HG03575 (cell line): Measurements from ENCODE around the gene MBL2.

Experiments used
- ATAC-seq: cut with Tn5 transposase; IDR thresholded peaks from one replicate; pipeline ENCODE4 v1.9.1; 2021; ENCODE audit not compliant: unreplicated experiment, insufficient number of reproducible peaks, low FRiP score; ENCODE audit errors: extremely low read depth

Gene MBL2

DNA sequence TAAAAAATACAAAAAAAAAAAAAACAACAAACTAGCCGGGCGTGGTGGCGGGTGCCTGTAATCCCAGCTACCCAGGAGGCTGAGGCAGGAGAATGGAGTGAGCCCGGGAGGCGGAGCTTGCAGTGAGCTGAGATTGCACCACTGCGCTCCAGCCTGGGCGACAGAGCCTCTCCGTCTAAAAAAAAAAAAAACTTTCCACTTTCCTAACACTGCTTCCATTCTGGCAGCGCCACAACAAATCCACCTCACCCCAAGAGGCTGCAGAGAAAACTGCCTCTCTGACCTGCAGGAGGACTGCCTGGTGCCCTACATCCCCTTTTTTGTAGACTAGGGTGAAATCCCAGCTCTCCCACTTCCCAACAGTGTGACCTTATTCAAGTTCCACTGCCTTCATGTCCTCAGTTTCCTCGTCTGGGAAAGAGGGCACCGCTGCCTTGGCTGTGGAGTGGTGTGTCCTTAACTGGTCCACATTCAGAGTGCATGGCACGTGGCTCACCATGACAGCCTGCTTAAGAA, 2.6 kb upstream of the MBL2 start:
- no peak for ATAC-seq

DNA sequence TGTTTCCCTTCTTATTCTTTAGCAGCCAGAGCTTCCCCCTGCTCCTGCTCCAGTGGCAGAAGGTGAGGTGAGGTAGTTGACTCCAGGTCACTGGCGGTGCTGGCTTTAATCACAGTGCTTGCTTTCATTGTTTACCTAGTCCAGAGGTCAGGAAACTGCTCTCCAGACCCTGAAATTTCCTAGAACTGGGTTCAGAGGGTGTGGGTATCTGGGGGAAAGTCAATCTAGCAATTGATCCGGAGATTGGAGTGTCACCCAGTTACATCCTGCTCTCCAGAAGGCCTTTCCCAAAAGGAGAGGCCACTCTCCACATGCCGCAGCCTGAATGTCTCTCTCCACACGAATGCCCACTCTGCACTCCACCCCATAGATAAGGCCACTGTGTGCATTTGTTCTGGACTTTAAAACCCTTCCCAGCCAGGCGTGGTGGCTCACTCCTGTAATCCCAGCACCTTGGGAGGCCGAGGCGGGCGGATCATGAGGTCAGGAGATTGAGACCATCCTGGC, 2.1 kb upstream of the MBL2 start:
- no peak for ATAC-seq

- no peak for ATAC-seq
These were observed 1.6 kb upstream of the MBL2 start for GRCh38 chr10:52774182-52774581.

GRCh38 chr10:52771534-52772445, 794 bp downstream of the MBL2 start:
- no peak for ATAC-seq

DNA sequence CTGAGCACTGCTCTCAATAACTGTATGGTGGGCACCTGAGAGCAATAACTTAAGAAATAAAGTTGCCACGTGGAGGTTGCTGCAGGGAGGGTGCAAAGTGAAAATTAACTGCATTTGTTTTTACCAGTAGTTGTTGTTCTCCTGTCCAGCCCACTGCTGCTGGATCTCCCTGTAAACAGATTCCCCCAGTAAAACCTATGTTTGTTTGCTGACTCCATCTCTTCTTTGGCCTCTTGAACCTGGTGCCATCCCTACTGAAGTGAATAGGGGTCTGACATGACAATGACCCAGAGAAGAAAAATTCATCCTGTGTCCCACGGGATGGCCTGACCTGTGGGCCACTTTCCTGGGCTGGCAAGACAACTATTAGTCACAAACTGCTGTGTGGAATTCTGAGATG, 1.7 kb downstream of the MBL2 start:
- ATAC-seq: no peak

- no peak for ATAC-seq
These were observed 2.6 kb downstream of the MBL2 start for GRCh38 chr10:52769966-52770365.

DNA sequence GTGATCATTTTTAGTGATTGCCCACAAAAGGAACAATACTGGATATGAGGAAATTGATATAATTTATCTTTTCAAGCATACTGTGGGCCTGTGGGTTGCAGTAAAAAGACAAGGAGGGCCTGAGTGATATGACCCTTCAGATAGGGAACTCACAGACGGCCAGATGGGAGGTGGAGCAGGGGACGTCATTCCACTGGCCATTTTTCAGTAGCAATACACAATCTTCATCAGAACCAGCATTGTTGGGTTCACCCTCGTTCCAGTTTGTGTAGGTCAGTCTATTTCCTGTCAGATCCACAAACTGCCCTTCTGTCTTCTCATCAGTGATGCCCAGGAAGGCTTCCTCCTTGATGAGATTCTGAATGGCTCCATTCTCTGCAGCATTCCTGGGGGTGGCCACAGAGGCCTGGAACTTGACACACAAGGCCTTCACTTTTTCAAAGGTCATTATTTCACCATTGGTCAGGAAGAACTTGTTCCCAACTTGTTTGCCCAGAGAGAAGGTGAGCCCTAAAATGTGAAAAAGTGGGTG, 4.5 kb downstream of the MBL2 start:
- no peak for ATAC-seq

GRCh38 chr10:52762088-52762487, 10.5 kb downstream of the MBL2 start:
- no peak for ATAC-seq

- ATAC-seq: no peak
These were observed 13.4 kb downstream of the MBL2 start for GRCh38 chr10:52759154-52759553.

GRCh38 chr10:52758406-52758805, 14.2 kb downstream of the MBL2 start:
- ATAC-seq: no peak

GRCh38 chr10:52757773-52758172, 14.8 kb downstream of the MBL2 start:
- no peak for ATAC-seq

DNA sequence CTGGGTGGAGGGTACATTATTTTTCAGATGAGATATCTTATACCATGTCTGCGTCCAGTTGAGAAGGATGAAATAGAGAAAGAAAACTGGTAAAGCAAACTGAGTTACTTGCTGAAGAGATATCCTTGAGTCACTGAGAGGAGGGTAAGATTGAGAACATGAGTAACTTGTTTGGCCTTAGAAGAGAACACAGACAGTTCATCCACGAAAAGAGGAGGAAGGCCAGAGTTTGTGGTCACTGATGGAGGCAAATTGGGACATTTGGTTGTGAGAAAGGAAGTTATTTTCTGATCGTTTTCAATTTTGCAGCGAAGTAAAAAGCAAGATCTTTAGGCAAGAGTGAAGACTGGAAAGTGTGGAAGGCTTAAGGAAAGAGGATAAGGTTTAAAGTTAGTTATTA, 15.6 kb downstream of the MBL2 start:
- ATAC-seq: no peak

DNA sequence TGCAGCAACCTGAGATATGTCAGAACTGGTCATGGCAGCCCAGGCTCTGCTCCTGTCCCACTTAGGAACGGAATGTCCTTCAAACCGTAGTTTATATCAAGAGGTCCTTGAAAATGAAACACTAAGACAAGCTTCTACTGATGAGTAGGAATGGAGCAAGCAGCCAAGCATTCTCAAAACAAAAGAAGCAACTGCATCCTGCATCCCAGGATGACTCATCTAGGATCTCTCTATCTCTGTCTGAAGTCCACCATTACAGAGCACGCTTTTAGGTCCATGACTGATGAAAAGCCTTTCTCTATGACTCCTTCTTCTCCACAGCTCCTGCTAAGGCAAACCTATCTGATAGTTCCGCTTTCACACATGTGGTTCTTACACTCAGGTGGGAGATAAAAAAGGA, 16.3 kb downstream of the MBL2 start:
- no peak for ATAC-seq

GRCh38 chr10:52755297-52756062, 17.1 kb downstream of the MBL2 start:
- ATAC-seq: no peak

DNA sequence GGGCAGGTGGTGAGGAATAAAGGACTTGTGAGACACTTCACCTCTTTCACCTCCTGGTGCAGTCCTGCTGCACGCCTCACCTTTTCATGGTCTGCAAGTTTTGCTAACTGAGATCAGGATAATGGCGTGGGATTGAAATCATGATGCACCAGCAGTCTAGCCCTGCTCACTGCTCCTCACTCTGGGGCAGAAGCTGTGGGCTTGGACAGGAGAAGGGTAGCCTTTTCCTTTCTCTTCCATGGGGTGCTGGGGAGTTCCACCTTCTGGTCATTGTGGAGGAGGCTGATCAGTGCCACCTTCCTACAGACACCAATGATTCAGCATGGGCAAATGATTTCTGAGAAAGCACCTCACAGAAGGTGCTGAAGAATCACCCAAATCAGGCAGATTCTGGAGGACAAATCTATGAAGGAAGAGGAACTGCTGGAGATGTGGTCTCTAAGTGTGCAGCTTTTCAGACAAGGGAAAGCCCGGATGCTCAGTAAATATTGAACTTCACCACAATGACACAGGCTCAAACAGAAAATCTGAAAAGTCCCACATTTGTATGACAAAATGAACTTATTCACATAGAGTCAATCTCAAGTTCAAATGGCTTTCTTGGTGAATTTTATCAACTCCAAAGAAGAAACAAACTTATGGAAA, 19.7 kb downstream of the MBL2 start:
- ATAC-seq: no peak

- no peak for ATAC-seq
These were observed 20.3 kb downstream of the MBL2 start for GRCh38 chr10:52752261-52752660.

DNA sequence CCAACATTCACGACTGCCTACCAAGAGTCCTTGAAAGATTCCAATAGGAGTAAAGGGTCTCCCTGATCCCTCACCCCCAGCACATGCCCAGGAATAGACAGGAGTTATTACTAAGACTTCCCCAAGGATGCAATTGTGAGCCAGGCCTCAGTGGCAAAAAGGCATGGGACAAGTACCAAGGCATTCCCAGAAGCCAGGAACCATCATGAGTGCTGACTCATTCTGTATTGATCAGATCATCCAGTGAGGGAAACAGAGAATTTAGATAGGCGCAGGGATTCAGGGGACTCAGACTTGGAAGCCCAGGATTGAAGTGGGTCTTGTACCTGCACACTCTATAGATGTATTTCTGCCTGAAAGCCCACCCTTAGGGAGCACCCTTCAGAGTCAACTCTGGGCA, 21.2 kb downstream of the MBL2 start:
- ATAC-seq: no peak

DNA sequence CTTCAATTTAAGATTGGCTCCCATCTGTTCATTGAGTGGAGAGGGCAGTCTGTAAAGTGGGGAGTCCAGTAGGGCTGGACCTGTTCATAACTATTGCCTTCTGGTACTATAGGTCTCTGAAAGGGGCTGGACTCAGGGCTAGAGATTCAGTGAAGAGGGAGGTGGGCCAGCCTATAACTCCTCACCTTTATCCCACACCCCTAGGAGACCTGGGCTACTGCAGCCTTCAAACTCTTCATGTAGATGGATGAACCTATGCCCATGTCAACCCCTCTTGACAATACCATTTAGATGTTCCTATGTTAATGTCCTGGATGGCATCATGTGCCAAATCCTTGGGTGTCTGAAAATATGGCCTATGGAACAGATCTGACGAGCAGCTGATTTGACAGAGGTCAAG, 22.0 kb downstream of the MBL2 start:
- ATAC-seq: no peak

GRCh38 chr10:52747694-52748093, 24.9 kb downstream of the MBL2 start:
- no peak for ATAC-seq
